ENCODE data around the gene PTX4. TPM values are rescaled to one million over a fixed set of nuclear protein-coding genes. Genes with fewer than 3 reads are reported as not detected.

Gene PTX4
- total RNA-seq, 1 donor from 2014 or later, result not detected

DNA sequence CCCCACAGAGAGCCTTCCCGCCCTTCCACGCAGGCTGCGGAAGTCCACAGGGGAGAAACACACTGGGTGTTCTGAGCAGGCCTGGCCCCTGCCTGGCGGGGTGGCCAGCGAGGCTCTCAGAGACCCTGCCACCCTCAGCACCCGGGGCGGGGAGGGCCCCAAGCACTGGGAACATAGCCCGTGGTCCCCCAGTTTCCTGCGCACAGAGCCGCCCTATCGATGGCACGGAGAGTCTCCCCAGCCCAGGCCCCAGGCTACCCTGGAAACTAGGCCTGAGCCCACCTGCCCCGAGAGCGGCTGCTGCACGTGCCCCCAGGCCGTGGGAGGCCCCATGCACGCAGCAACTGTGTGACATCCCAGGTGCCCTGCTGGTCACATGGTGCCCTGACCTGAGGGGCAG lies 34.2 kb downstream of the PTX4 start:
- Histone ChIP-seq H3K36me3 (peaks cover 0 to 76% of the 10 kb centered on the region in 2 donors), H3K27me3 (no peaks in the 10 kb centered on the region), H3K4me1 (no peaks in the 10 kb centered on the region), H3K4me3 (no peak overlapping the region), H3K27ac (no peak overlapping the region), H3K9me3 (no peaks in the 10 kb centered on the region)
- intact Hi-C loops (cut with DNase I), result no loop called here
- DNase-seq (ENCODE audit: extremely low spot score in 2 of 2), result no peak
- TF ChIP-seq POLR2AphosphoS5 (IDR thresholded peaks at IDR 0.05; ENCODE audit: insufficient read depth in 1 of 2, low read depth in 1 of 2) (no peak), POLR2A (IDR thresholded peaks at IDR 0.05) (no peak)
- TF ChIP-seq, protein P1, sequence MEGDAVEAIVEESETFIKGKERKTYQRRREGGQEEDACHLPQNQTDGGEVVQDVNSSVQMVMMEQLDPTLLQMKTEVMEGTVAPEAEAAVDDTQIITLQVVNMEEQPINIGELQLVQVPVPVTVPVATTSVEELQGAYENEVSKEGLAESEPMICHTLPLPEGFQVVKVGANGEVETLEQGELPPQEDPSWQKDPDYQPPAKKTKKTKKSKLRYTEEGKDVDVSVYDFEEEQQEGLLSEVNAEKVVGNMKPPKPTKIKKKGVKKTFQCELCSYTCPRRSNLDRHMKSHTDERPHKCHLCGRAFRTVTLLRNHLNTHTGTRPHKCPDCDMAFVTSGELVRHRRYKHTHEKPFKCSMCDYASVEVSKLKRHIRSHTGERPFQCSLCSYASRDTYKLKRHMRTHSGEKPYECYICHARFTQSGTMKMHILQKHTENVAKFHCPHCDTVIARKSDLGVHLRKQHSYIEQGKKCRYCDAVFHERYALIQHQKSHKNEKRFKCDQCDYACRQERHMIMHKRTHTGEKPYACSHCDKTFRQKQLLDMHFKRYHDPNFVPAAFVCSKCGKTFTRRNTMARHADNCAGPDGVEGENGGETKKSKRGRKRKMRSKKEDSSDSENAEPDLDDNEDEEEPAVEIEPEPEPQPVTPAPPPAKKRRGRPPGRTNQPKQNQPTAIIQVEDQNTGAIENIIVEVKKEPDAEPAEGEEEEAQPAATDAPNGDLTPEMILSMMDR (IDR thresholded peaks at IDR 0.05), result no peak

DNA sequence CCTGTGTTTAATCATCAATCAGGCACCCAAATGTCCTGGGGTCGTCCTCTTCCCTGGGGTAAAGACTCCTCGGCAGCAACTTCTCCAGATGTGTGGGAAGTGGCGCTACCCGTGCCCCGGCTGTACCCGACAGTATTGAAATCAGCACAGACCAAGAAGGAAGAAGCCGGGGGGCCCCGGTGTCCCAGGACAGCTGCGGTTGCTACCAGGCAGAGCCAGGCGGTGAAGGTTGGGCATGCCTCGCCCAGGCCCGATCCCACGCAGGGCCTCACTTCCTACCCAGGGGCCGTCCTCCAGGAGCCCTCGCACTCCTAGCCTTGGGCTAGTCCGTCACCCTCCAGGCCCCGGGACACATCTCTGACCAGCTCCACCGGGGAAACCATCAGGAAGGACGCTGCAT lies 35.4 kb downstream of the PTX4 start:
- H3K27ac ChIP-seq, result no peak overlapping the region
- peaks cover 0 to 74% of the 10 kb centered on the region in 2 donors for H3K36me3 ChIP-seq
- intact Hi-C loops (cut with DNase I), result no loop called here
- TF ChIP-seq, protein P1 (IDR thresholded peaks at IDR 0.05), result no peak
- DNase-seq (ENCODE audit: extremely low spot score in 2 of 2), result no peak
- H3K9me3 ChIP-seq, result no peaks in the 10 kb centered on the region
- H3K4me1 ChIP-seq, result no peaks in the 10 kb centered on the region
- no peak overlapping the region for H3K4me3 ChIP-seq
- no peaks in the 10 kb centered on the region for H3K27me3 ChIP-seq

GRCh38 chr16:1452530-1452929 lies 36.2 kb downstream of the PTX4 start:
- H3K4me1 ChIP-seq, result no peaks in the 10 kb centered on the region
- TF ChIP-seq POLR2A (IDR thresholded peaks at IDR 0.05) (no peak), POLR2AphosphoS5 (IDR thresholded peaks at IDR 0.05; ENCODE audit: insufficient read depth in 1 of 2, low read depth in 1 of 2) (no peak)
- TF ChIP-seq, protein P1 (IDR thresholded peaks at IDR 0.05), result no peak
- H3K9me3 ChIP-seq, result no peaks in the 10 kb centered on the region
- H3K27ac ChIP-seq, result no peak overlapping the region
- H3K4me3 ChIP-seq, result no peak overlapping the region
- H3K27me3 ChIP-seq, result no peaks in the 10 kb centered on the region
- intact Hi-C loops (cut with DNase I), result no loop called here
- H3K36me3 ChIP-seq, result peaks cover 0 to 73% of the 10 kb centered on the region in 2 donors
- no peak for DNase-seq (ENCODE audit: extremely low spot score in 2 of 2)

GRCh38 chr16:1451702-1452392 lies 36.9 kb downstream of the PTX4 start:
- H3K27me3 ChIP-seq, result no peaks in the 10 kb centered on the region
- intact Hi-C loops (cut with DNase I), result no loop called here

DNA sequence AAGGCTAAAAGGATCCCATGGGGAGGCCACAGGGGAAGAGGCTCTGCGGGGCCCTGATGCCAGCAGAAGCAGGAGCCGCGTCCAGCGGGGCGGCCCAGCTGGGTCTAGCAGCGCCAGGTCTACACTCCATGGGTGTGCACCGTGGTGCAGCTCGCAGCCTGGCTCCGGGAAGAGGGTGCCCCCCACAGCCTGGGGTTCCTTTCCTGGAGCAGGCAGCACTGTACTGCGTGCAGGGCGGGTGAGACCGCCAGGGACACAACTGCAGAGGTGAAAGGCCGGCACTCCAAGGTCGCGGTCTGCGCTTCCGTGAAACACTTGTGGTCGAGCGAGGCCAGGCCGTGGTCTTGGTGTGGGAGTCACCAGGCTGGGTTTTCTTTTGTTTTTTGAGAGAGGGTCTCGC lies 37.9 kb downstream of the PTX4 start:
- peaks cover 0 to 81% of the 10 kb centered on the region in 2 donors for H3K36me3 ChIP-seq
- no peak for TF ChIP-seq POLR2AphosphoS5 (IDR thresholded peaks at IDR 0.05; ENCODE audit: insufficient read depth in 1 of 2, low read depth in 1 of 2)
- TF ChIP-seq POLR2A (IDR thresholded peaks at IDR 0.05), result no peak
- TF ChIP-seq, protein P1 (IDR thresholded peaks at IDR 0.05), result no peak
- no peaks in the 10 kb centered on the region for H3K27me3 ChIP-seq

More at GRCh38 chr16:1451702-1452392, 36.9 kb downstream of the PTX4 start:
- Histone ChIP-seq H3K9me3 (no peaks in the 10 kb centered on the region), H3K27ac (no peak overlapping the region), H3K4me3 (no peak overlapping the region), H3K36me3 (peaks cover 0 to 78% of the 10 kb centered on the region in 2 donors), H3K4me1 (no peaks in the 10 kb centered on the region)
- TF ChIP-seq, protein P1 (IDR thresholded peaks at IDR 0.05), result no peak
- TF ChIP-seq POLR2A (IDR thresholded peaks at IDR 0.05) (no peak), POLR2AphosphoS5 (IDR thresholded peaks at IDR 0.05; ENCODE audit: insufficient read depth in 1 of 2, low read depth in 1 of 2) (no peak)
- DNase-seq (ENCODE audit: extremely low spot score in 2 of 2), result no peak

More for the DNA sequence above, 37.9 kb downstream of the PTX4 start:
- Histone ChIP-seq H3K4me1 (no peaks in the 10 kb centered on the region), H3K4me3 (no peak overlapping the region), H3K9me3 (no peaks in the 10 kb centered on the region), H3K27ac (no peak overlapping the region)
- DNase-seq (ENCODE audit: extremely low spot score in 2 of 2), result no peak
- intact Hi-C loops (cut with DNase I), result no loop called here
